ENCODE measurements around the gene PTPRT.

- no peak for TF ChIP-seq CTCF (IDR thresholded peaks at IDR 0.05; ENCODE audit: low read depth, low read length, missing input control)
- no peak for TF ChIP-seq MAX (IDR thresholded peaks at IDR 0.05)
- no peak for TF ChIP-seq TAF1 (conservative IDR thresholded peaks at IDR 0.05)
- TF ChIP-seq YY1 (IDR thresholded peaks at IDR 0.05): no peak
- no peak for TF ChIP-seq ATF3 (IDR thresholded peaks at IDR 0.05)
- TF ChIP-seq FOXA1 (IDR thresholded peaks at IDR 0.05): no peak
- no peak for TF ChIP-seq ZBTB33 (IDR thresholded peaks at IDR 0.05)
These were observed 8.9 kb upstream of the PTPRT start for GRCh38 chr20:43198607-43199006.

Data from liver (tissue), 3 donors.